MM.1S (cell line): Measurements from ENCODE around the gene PRKAG2.

Source experiments
- CTCF ChIP-seq: fragments of 300-600 bp; sonication (generic); IDR thresholded peaks from 2 replicates; pipeline ENCODE4 v1.5.1; 2016; ENCODE audit warnings: antibody characterized with exemption, low read length, mixed read lengths
- EZH2 ChIP-seq: fragments of 300-600 bp; sonication (generic); optimal IDR thresholded peaks from 2 replicates; pipeline ENCODE3; 2017; ENCODE audit warnings: low read depth, mild to moderate bottlenecking, antibody characterized with exemption, low read length, mixed read lengths
- EZH2phosphoT487 ChIP-seq: fragments of 300-600 bp; sonication (generic); IDR thresholded peaks from 2 replicates; pipeline ENCODE4 v1.6.1; 2018; ENCODE audit warnings: antibody characterized with exemption, low read length

- no peak for TF ChIP-seq CTCF
- TF ChIP-seq EZH2phosphoT487: no peak
- TF ChIP-seq EZH2: no peak
Measured at GRCh38 chr7:151730591-151730990, 146.3 kb downstream of the PRKAG2 start.
